ENCODE data around the gene CTRB2. TPM values are rescaled to one million over a fixed set of nuclear protein-coding genes. Genes with fewer than 3 reads are reported as not detected.

The CTRB2 gene
- total RNA-seq, 1 experiment from 2014 or later, result not detected

DNA sequence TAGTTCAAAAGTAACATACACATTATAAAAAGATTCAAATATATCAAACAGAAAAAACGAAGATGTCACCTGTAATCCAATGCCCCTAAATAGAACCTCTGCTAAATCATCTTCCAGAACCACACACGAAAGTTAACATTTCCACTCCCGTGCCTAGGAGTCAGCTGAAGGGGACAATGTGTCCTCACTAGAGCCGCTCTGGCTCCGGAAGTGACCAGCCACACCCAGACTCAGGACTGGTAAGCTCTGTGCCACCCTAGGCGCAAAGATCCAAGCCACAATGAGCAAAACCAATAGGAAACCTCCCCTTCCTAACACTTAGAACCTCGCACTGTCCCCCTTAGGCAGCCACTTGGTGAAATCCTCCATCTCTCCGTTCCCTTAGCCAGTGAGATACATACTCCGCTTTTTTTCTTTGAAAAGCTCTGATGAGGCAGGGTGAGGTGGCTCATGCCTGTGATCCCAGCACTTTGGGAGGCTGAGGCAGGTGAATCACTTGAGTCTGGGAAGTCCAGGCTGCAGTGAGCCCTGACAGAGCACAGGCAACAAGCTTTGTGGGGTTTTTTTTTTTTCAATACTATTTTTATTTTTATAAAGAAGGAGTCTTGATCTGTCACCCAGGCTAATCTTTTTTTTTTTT lies 23.6 kb upstream of the CTRB2 start:
- no peaks in the 10 kb centered on the region for H3K9me3 Mint-ChIP-seq (ENCODE audit: low read depth, unreplicated experiment)
- peaks cover 95% of the 10 kb centered on the region for H3K36me3 Mint-ChIP-seq (ENCODE audit: insufficient read depth, unreplicated experiment)
- intact Hi-C loops (cut with micrococcal nuclease; ENCODE audit: unreplicated experiment), result loop anchor here (5.0 kb wide), 1 partner anchor 77 kb away; no protein-coding TSS in a partner anchor
- CTCF ChIA-PET, result interaction anchor here (1.1 kb wide), 1 partner anchor 32 kb away, joined by 3 read pairs; no protein-coding TSS in a partner anchor
- TF ChIP-seq CTCF (IDR thresholded peaks at IDR 0.05; ENCODE audit: unreplicated experiment), result no peak
- peaks cover 7% of the 10 kb centered on the region for H3K27me3 Mint-ChIP-seq (ENCODE audit: unreplicated experiment)
- H3K4me3 Mint-ChIP-seq (ENCODE audit: low read depth, unreplicated experiment), result no peak overlapping the region
- BruUV-seq (replicated peaks), result no TSS peak
- DNase-seq, result no peak
- H3K27ac Mint-ChIP-seq (ENCODE audit: unreplicated experiment), result no peak overlapping the region
- peaks cover 23% of the 10 kb centered on the region for H3K4me1 Mint-ChIP-seq (ENCODE audit: low read depth, unreplicated experiment)

DNA sequence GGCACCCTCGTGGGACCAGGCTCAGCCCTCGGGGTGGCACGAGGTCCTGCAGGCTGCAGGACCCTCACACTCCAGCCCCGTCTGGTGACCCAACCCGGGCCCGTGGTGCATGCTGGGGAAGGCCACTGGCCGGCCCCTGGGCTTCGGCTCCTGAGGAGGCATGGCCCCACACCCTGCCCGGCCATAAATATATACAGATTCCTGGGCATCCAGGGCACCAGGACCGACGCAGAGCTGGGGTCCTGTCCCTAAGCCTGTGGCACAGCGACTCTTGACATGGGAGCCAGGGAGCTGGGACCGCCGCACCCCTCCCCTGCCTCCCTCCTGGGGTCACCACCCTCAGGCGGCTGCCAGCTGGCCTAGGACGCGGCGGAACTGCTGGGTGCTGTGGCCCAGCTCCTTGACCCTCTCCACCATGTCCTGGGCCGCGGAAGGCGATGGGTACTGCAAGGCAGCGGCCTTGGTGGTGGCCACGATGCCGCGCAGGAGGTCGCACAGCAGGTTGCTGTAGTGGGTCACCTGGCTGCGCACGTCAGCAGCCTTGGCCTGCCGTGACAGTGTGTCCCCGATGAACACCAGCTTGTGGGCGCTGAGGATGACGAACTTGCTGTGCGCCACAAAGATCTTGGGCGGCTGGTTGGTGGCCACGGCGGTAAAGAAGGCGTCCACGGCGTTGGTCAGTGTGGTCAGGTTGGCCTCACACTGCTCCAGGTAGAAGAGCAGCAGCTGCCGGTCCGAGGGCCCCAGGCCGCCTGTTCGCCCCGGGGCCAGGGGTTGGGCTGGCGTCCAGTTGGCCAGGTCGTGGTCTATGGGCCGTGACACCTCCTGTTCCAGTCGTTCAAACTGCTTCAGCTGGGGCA lies 22.4 kb upstream of the CTRB2 start:
- intact Hi-C loops (cut with micrococcal nuclease; ENCODE audit: unreplicated experiment), result loop anchor here (5.0 kb wide), 1 partner anchor 78 kb away; no protein-coding TSS in a partner anchor

GRCh38 chr16:75228143-75228976 lies 21.4 kb upstream of the CTRB2 start:
- DNase-seq, result no peak
- H3K27me3 Mint-ChIP-seq (ENCODE audit: unreplicated experiment), result peaks cover 26% of the 10 kb centered on the region
- intact Hi-C loops (cut with micrococcal nuclease; ENCODE audit: unreplicated experiment), result no loop called here
- CTCF ChIA-PET, result no interaction called here
- BruUV-seq (replicated peaks), result no TSS peak
- H3K27ac Mint-ChIP-seq (ENCODE audit: unreplicated experiment), result peak overlapping the region; percentile 77
- no peaks in the 10 kb centered on the region for H3K9me3 Mint-ChIP-seq (ENCODE audit: low read depth, unreplicated experiment)
- peaks cover 9% of the 10 kb centered on the region for H3K4me1 Mint-ChIP-seq (ENCODE audit: low read depth, unreplicated experiment)
- TF ChIP-seq CTCF (IDR thresholded peaks at IDR 0.05; ENCODE audit: unreplicated experiment), result no peak
- no peak overlapping the region for H3K4me3 Mint-ChIP-seq (ENCODE audit: low read depth, unreplicated experiment)
- H3K36me3 Mint-ChIP-seq (ENCODE audit: insufficient read depth, unreplicated experiment), result peaks cover 93% of the 10 kb centered on the region

More for the DNA sequence above, 22.4 kb upstream of the CTRB2 start:
- DNase-seq, result no peak
- Mint-ChIP-seq H3K4me1 (ENCODE audit: low read depth, unreplicated experiment) (peaks cover 18% of the 10 kb centered on the region), H3K27ac (ENCODE audit: unreplicated experiment) (peak overlapping the region; percentile 20), H3K27me3 (ENCODE audit: unreplicated experiment) (peaks cover 19% of the 10 kb centered on the region), H3K4me3 (ENCODE audit: low read depth, unreplicated experiment) (no peak overlapping the region), H3K9me3 (ENCODE audit: low read depth, unreplicated experiment) (no peaks in the 10 kb centered on the region), H3K36me3 (ENCODE audit: insufficient read depth, unreplicated experiment) (peaks cover 98% of the 10 kb centered on the region)
- CTCF ChIA-PET, result interaction anchor here (1.1 to 1.2 kb wide), 2 partner anchors 31 to 156 kb away, joined by 3 read pairs; no protein-coding TSS in a partner anchor
- BruUV-seq (replicated peaks), result no TSS peak
- no peak for TF ChIP-seq CTCF (IDR thresholded peaks at IDR 0.05; ENCODE audit: unreplicated experiment)

Data from Calu3 (cell line).